SK-N-SH treated with all-trans-retinoic acid at 6 μM for 48 hours (cell line): ENCODE measurements around the gene PCNT.

ENCODE experiments used
- ARNTL ChIP-seq: fragments of 450-650 bp; formaldehyde crosslinking; IDR thresholded peaks from 2 replicates; pipeline ENCODE4 v1.5.0; 2020; ENCODE audit warnings: low read depth, mild to moderate bottlenecking, moderate library complexity, borderline replicate concordance
- CREB5 ChIP-seq: fragments of 250-450 bp; sonication (Bioruptor Pico); IDR thresholded peaks from 2 replicates; pipeline ENCODE4 v1.5.1; 2020; ENCODE audit warnings: low read depth, mild to moderate bottlenecking, moderate library complexity
- CSDC2 ChIP-seq: fragments of 250-450 bp; sonication (Bioruptor Pico); IDR thresholded peaks from 2 replicates; pipeline ENCODE4 v1.5.0; 2020; ENCODE audit warnings: mild to moderate bottlenecking, moderate library complexity
- OSR1 ChIP-seq: fragments of 250-450 bp; sonication (Bioruptor Pico); IDR thresholded peaks from 2 replicates; pipeline ENCODE4 v1.8.0; 2022; ENCODE audit warnings: moderate library complexity, mild to moderate bottlenecking, inconsistent platforms
- PATZ1 ChIP-seq: fragments of 250-450 bp; sonication (Bioruptor Pico); IDR thresholded peaks from 2 replicates; pipeline ENCODE4 v1.8.0; 2020; ENCODE audit warnings: mild to moderate bottlenecking, moderate library complexity, borderline replicate concordance
- POU6F1 ChIP-seq: fragments of 250-450 bp; sonication (Bioruptor Pico); IDR thresholded peaks from 2 replicates; pipeline ENCODE4 v1.8.0; 2021; ENCODE audit warnings: low read depth, mild to moderate bottlenecking, moderate library complexity, borderline replicate concordance
- TCF4 ChIP-seq: fragments of 250-450 bp; sonication (Bioruptor Pico); IDR thresholded peaks from 2 replicates; pipeline ENCODE4 v1.8.0; 2021; ENCODE audit warnings: mild to moderate bottlenecking, moderate library complexity, borderline replicate concordance
- TOX ChIP-seq: fragments of 250-450 bp; sonication (Bioruptor Pico); IDR thresholded peaks from 2 replicates; pipeline ENCODE4 v1.8.0; 2021; ENCODE audit warnings: mild to moderate bottlenecking, moderate library complexity, borderline replicate concordance
- TSHZ2 ChIP-seq: fragments of 250-450 bp; sonication (Bioruptor Pico); IDR thresholded peaks from 2 replicates; pipeline ENCODE4 v1.5.0; 2020; ENCODE audit warnings: mild to moderate bottlenecking, moderate library complexity
- ZC3H10 ChIP-seq: fragments of 250-450 bp; sonication (Bioruptor Pico); IDR thresholded peaks from 2 replicates; pipeline ENCODE4 v1.5.1; 2021; ENCODE audit warnings: mild to moderate bottlenecking, moderate library complexity
- ZFP3 ChIP-seq: fragments of 250-450 bp; sonication (Bioruptor Pico); IDR thresholded peaks from 2 replicates; pipeline ENCODE4 v1.5.0; 2020; ENCODE audit warnings: mild to moderate bottlenecking, moderate library complexity
- ZFP30 ChIP-seq: fragments of 450-650 bp; formaldehyde crosslinking; IDR thresholded peaks from 2 replicates; pipeline ENCODE4 v1.5.0; 2022; ENCODE audit warnings: mild to moderate bottlenecking, moderate library complexity
- ZNF70 ChIP-seq: fragments of 450-650 bp; formaldehyde crosslinking; IDR thresholded peaks from 2 replicates; pipeline ENCODE4 v1.5.0; 2020; ENCODE audit warnings: mild to moderate bottlenecking, moderate library complexity

GRCh38 chr21:46412521-46413364, 88.8 kb downstream of the PCNT start:
- TF ChIP-seq TSHZ2 (CRISPR knock-in tag) (no peak), TCF4 (CRISPR knock-in tag) (no peak), ARNTL (CRISPR knock-in tag) (no peak), ZFP3 (CRISPR knock-in tag) (no peak), ZFP30 (CRISPR knock-in tag) (no peak), POU6F1 (CRISPR knock-in tag) (no peak), CSDC2 (CRISPR knock-in tag) (no peak), ZNF70 (no peak), OSR1 (no peak), ZC3H10 (CRISPR knock-in tag) (no peak), TOX (CRISPR knock-in tag) (no peak), CREB5 (no peak), PATZ1 (CRISPR knock-in tag) (no peak)
